GM12892 (cell line): Measurements from ENCODE around the gene PRKAG3.

Experiments
- POLR2A ChIP-seq: IDR thresholded peaks from 2 replicates; pipeline ENCODE4 v1.6.1; 2011; ENCODE audit warnings: low read depth, low read length, control low read depth
- POLR2AphosphoS5 ChIP-seq: IDR thresholded peaks from 2 replicates; pipeline ENCODE4 v1.6.1; 2011; ENCODE audit warnings: low read depth, low read length, control low read depth
- TAF1 ChIP-seq: IDR thresholded peaks from 2 replicates; pipeline ENCODE4 v1.6.1; 2011; ENCODE audit warnings: low read depth, mild to moderate bottlenecking, control low read depth, low read length, borderline replicate concordance

DNA sequence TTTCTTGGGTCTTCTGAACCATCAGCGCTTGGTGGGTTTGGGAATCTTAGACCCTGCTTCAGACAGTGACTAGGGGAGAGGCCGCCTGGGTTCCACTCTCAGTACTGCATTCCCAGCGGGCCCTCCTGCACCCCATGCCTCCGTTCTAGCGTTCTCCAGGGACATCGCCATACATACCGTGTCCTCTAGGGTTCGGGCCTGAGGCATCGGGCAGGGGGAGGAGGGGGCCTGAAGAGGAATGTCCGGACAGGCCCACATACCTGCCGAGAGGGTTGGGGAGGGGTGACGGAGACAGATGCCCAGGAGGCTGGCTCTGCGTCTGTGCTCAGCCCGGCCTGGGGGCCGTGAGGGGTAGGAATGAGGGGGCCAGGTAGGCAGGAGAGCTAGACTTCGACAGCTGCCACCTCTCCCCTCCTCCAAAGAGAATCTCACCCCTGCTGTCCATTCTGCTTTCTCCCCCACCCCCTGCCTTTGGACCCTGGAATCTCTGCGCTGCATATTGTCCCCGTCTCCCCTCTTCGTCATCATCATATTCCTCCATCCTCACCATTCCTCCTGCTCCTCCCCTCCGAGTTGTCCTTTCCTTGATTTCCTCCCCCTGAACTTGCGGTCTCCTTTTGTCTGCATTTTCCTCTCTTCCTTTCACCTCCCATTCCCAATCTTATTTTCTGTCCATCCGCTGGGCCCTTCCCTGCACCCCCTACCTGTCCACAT is 41.2 kb upstream of the PRKAG3 start:
- TF ChIP-seq POLR2A, result no peak
- no peak for TF ChIP-seq POLR2AphosphoS5
- TF ChIP-seq TAF1, result no peak
